HG02852 (cell line): ENCODE measurements around the gene ELOVL2.
"Not testable (repeated sequence)": the region's sequence is repeated elsewhere in the genome, so short reads cannot be mapped to it uniquely, and the experiment has no call there.

Experiments used
- ATAC-seq: cut with Tn5 transposase; IDR thresholded peaks from one replicate; pipeline ENCODE4 v1.9.1; 2021; ENCODE audit warnings: mild to moderate bottlenecking, moderate library complexity; ENCODE audit not compliant: unreplicated experiment

Gene ELOVL2, protein sequence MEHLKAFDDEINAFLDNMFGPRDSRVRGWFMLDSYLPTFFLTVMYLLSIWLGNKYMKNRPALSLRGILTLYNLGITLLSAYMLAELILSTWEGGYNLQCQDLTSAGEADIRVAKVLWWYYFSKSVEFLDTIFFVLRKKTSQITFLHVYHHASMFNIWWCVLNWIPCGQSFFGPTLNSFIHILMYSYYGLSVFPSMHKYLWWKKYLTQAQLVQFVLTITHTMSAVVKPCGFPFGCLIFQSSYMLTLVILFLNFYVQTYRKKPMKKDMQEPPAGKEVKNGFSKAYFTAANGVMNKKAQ

DNA sequence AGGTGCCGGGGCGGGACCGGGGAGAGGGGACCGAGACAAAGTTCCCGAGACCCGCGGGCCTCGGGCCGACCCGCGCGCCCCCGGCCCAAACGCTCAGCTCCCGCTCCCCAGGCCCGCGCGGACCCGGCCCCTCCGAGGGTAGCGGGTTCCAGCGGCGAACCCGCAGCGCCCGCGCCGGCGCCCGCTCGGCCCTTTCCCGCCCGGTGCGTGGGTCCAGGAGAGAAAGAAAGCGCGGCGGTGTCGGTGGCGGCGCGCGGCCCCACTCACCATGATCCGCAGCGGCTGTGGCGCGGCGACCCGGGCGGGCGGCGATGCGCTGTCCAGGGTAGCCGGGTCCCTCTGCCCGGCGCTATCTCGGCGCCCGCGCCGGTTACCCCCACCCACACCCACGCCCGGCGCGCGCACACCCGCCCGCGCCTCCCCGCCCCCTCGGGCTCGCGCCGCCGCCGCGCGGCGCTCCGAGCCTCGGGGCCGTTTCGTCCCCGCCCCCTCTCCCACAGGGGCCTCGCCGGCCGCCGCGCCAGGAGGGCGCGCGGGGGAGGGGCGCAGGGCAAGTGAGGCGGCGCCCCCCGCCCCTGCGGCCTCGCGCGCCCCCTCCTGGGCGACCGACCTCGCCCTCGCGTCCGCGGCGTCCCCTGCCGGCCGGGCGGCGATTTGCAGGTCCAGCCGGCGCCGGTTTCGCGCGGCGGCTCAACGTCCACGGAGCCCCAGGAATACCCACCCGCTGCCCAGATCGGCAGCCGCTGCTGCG, at the start of gene ELOVL2:
Gene ELOVL2, minus strand, starts transcription at position 345 of the 751 bp plus-strand sequence. Its CDS starts 75 bp downstream, at position 270.
- peak; percentile 55 for ATAC-seq

GRCh38 chr6:11093376-11093625, 49.2 kb upstream of the ELOVL2 start:
- ATAC-seq: peak; percentile 24

DNA sequence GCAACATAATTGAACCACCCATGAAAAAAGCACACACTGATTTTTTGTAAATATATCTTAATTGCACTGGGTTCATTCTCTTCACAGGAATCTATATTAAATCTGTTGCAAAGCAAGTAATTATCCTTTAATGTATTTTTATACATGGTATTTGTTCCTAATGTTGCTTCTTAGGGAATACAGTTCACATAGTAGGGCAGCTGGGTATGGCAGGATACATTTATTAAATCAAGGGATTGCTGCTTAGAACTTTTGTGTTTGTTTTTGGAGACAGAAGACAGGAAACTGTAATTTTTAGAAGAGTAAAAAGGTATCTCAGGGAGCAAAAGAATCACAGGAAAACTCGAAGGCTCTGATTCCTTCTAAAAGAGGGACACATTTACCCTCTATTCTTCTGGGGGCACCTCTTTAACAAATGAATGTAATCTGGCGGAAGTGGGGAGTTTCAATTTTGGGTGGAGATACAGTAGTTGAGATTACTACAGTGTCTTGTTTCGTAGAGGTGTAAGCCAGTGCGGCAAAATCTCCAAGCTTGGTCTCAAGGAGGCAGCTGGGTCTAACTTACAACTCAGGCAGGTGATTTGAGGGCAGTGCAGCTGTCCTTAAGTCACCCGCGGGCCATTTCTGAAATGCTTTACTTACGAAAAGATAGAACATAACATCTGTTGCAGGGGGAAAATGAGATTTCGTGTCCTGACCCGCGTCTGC, 48.7 kb upstream of the ELOVL2 start:
- peak; percentile 34 for ATAC-seq

DNA sequence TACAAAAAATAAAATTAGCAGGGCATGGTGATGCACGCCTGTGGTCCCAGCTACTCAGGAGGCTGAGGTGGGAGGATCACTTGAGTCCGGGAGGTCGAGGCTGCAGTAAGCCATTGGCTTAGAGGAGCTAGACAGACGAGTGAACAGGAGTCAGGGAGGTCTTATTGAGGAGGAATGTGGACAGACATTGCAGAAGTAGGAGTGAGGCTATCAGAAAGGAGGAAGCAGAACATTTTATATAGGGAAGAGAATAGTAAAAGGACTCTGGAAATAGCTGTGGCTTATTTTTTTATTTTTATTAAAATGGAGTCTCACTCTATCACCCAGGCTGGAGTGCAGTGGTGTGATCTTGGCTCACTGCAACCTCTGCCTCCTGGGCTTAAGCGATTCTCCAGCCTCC, 47.0 kb upstream of the ELOVL2 start:
- not testable (repeated sequence) for ATAC-seq

- ATAC-seq: no peak
Measured at GRCh38 chr6:11089695-11090094, 45.6 kb upstream of the ELOVL2 start.

GRCh38 chr6:11087141-11087812, 43.2 kb upstream of the ELOVL2 start:
- not testable (repeated sequence) for ATAC-seq

- ATAC-seq: no peak
Measured at GRCh38 chr6:11085758-11086435, 41.8 kb upstream of the ELOVL2 start.

GRCh38 chr6:11083956-11084355, 39.9 kb upstream of the ELOVL2 start:
- no peak for ATAC-seq

DNA sequence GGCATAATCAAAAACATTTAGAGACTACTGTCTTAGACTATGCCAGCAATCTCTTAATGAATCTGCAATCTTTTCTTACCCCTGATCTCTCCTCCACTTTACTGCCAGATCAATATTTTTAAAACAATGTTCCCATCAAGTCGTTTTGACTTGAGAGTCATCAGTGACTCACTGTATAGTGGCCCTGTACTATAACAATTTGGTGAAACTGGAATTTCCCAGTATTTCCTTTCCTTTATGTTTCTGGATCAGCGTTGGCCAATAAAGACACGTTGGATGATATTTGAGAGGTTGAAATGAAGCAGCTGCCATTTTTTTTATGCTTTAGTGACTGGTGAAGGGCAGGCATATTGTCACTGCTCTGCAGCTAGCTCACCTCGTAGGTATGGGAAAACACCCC, 39.4 kb upstream of the ELOVL2 start:
- ATAC-seq: no peak

- ATAC-seq: no peak
Measured at GRCh38 chr6:11080296-11080695, 36.2 kb upstream of the ELOVL2 start.

GRCh38 chr6:11078266-11078665, 34.2 kb upstream of the ELOVL2 start:
- no peak for ATAC-seq

GRCh38 chr6:11076540-11076939, 32.4 kb upstream of the ELOVL2 start:
- ATAC-seq: no peak

DNA sequence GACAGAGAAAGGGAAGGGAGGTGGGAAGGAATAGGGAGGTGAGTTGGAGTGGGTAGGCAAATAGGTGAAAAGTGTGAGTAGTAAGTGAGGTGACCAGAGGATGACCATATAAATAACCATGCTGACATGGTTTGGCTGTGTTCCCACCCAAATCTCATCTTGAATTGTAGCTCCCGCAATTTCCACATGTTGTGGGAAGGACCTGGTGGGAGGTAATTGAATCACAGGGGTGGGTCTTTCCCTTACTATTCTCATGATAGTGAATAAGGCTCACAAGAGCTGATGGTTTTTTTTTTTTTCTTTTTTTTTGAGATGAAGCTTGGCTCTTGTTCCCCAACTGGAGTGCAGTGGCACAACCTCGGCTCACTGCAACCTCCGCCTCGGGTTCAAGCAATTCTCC, 28.0 kb upstream of the ELOVL2 start:
- no peak for ATAC-seq

- ATAC-seq: no peak
Measured at GRCh38 chr6:11069760-11070159, 25.7 kb upstream of the ELOVL2 start.

GRCh38 chr6:11067348-11067747, 23.2 kb upstream of the ELOVL2 start:
- no peak for ATAC-seq

- no peak for ATAC-seq
Measured at GRCh38 chr6:11066505-11067347, 22.6 kb upstream of the ELOVL2 start.

DNA sequence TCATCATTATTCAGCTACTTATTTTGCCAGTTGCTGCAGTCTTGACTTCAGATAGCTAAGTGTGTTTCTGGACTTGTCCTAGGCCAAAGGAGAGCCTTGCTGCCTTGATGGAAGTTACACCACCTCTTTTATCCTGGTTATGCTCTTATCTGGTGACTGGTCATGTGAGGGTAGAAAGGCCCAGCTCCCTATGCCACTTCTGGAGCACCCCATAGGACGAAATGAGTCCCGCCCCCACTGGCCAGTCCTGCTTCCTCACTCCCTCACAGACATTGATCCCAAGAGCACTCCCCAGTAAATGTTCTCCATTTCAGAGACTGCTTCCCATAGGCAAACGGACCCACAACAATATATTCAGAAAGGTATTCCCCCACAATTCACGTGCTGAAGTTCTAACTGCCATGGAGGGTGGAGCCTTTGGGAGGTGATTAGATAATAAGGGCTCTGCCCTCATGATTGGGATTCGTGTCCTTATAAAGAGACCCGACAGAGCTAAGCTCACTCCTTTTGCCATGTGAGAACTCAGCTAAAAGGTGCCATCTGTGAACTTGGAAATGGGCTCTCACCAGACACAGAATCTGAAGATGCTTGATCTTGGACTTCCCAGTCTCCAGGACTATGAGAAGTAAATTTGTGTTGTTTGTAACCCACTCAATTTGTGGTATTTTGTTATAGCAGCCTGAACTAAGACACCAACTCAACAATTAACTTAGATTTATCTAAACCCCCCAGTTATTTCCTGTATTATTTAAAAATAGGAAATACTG, 21.5 kb upstream of the ELOVL2 start:
- ATAC-seq: no peak

GRCh38 chr6:11064836-11065235, 20.7 kb upstream of the ELOVL2 start:
- no peak for ATAC-seq

- ATAC-seq: no peak
Measured at GRCh38 chr6:11062715-11063114, 18.6 kb upstream of the ELOVL2 start.
